Mesothelial cell of epicardium (in vitro differentiated cells): ENCODE data around the gene RNMT. TPM values are rescaled to one million over a fixed set of nuclear protein-coding genes. Genes with fewer than 3 reads are reported as not detected.

Experiments used
- DNase-seq, 2 experiments: peaks; one replicate each; pipeline ENCODE4 v3.0.0; 2021; ENCODE audit warnings: low spot score in 2 of 2; ENCODE audit not compliant: unreplicated experiment in 2 of 2
- H3K27ac Mint-ChIP-seq: 2 replicates; pipeline ENCODE4 v1.8.0; 2021; ENCODE audit warnings: mixed read lengths
- H3K27me3 Mint-ChIP-seq: 2 replicates; pipeline ENCODE4 v1.8.0; 2021; ENCODE audit warnings: low read depth, mixed read lengths
- H3K36me3 Mint-ChIP-seq: 2 replicates; pipeline ENCODE4 v1.8.0; 2021; ENCODE audit warnings: mixed read lengths
- H3K4me1 Mint-ChIP-seq: 2 replicates; pipeline ENCODE4 v1.8.0; 2021; ENCODE audit warnings: mixed read lengths
- H3K4me3 Mint-ChIP-seq: 2 replicates; pipeline ENCODE4 v1.8.0; 2021; ENCODE audit warnings: mild to moderate bottlenecking, moderate library complexity, mixed read lengths
- H3K9me3 Mint-ChIP-seq: 2 replicates; pipeline ENCODE4 v1.8.0; 2021; ENCODE audit warnings: mixed read lengths
- CTCF ChIP-seq: fragments of 200-600 bp; sonication (generic); IDR thresholded peaks from one replicate; pipeline ENCODE4 v1.5.0; 2021; ENCODE audit warnings: antibody characterized with exemption; ENCODE audit not compliant: unreplicated experiment
- total RNA-seq: library from RNA; stranded (reverse); gene quantifications from 3 replicates; pipeline ENCODE4 v1.2.1, GENCODE V29; 2021

Gene RNMT
- total RNA-seq, 1 donor from 2014 or later = 51.6 TPM

- H3K4me1 Mint-ChIP-seq = no peaks in the 10 kb centered on the region
- TF ChIP-seq CTCF = no peak
- peaks cover 24% of the 10 kb centered on the region for H3K9me3 Mint-ChIP-seq
- H3K36me3 Mint-ChIP-seq = peaks cover 72% of the 10 kb centered on the region
- H3K4me3 Mint-ChIP-seq = no peak overlapping the region
- H3K27ac Mint-ChIP-seq = no peak overlapping the region
- no peaks in the 10 kb centered on the region for H3K27me3 Mint-ChIP-seq
- no peak for DNase-seq
Observed at GRCh38 chr18:13760047-13760446, 33.6 kb downstream of the RNMT start.

- Mint-ChIP-seq H3K4me1 (no peaks in the 10 kb centered on the region), H3K9me3 (peaks cover 34% of the 10 kb centered on the region), H3K36me3 (peaks cover 50% of the 10 kb centered on the region), H3K27me3 (no peaks in the 10 kb centered on the region), H3K4me3 (no peak overlapping the region), H3K27ac (no peak overlapping the region)
- TF ChIP-seq CTCF = no peak
- no peak for DNase-seq
Observed at GRCh38 chr18:13762690-13763439, 36.4 kb downstream of the RNMT start.

- Mint-ChIP-seq H3K4me1 (no peaks in the 10 kb centered on the region), H3K9me3 (peaks cover 14% of the 10 kb centered on the region), H3K27me3 (peaks cover 2% of the 10 kb centered on the region), H3K36me3 (no peaks in the 10 kb centered on the region), H3K27ac (no peak overlapping the region), H3K4me3 (no peak overlapping the region)
- TF ChIP-seq CTCF = no peak
- DNase-seq = no peak
Observed at GRCh38 chr18:13775058-13775457, 48.6 kb downstream of the RNMT start.

- Mint-ChIP-seq H3K4me1 (peaks cover 3% of the 10 kb centered on the region), H3K4me3 (no peak overlapping the region), H3K9me3 (peaks cover 3% of the 10 kb centered on the region), H3K27me3 (peaks cover 18% of the 10 kb centered on the region), H3K27ac (no peak overlapping the region), H3K36me3 (no peaks in the 10 kb centered on the region)
- no peak for DNase-seq
- no peak for TF ChIP-seq CTCF
Observed at GRCh38 chr18:13791181-13791580, 64.7 kb downstream of the RNMT start.

- Mint-ChIP-seq H3K9me3 (no peaks in the 10 kb centered on the region), H3K4me3 (no peak overlapping the region), H3K4me1 (peaks cover 18% of the 10 kb centered on the region), H3K27me3 (peaks cover 18% of the 10 kb centered on the region), H3K36me3 (no peaks in the 10 kb centered on the region), H3K27ac (no peak overlapping the region)
- TF ChIP-seq CTCF = no peak
- DNase-seq = no peak
Observed at GRCh38 chr18:13793819-13794218, 67.3 kb downstream of the RNMT start.
